ENCODE results near the gene SPATS1. TPM values are rescaled to one million over a fixed set of nuclear protein-coding genes. Genes with fewer than 3 reads are reported as not detected.

Gene SPATS1
- total RNA-seq, result not detected
- long read RNA-seq, result 0 reads

GRCh38 chr6:44342489-44342888 lies at the start of gene SPATS1:
Gene SPATS1, plus strand, starts transcription at chr6:44342650. Its CDS starts 446 bp downstream, at chr6:44343096.
- Histone ChIP-seq H3K36me3 (no peaks in the 10 kb centered on the region), H3K27ac (no peak within 1 kb of the TSS), H3K9me3 (no peaks in the 10 kb centered on the region), H3K4me3 (peak within 1 kb of the TSS; percentile 21), H3K27me3 (peaks cover 12% of the 10 kb centered on the region), H3K4me1 (peaks cover 8% of the 10 kb centered on the region)
- no peak for TF ChIP-seq CTCF (IDR thresholded peaks at IDR 0.05)
- ATAC-seq (peak; percentile 15), DNase-seq (no peak)
- intact Hi-C loops (cut with DNase I), result no loop called here

GRCh38 chr6:44292661-44293365 lies 49.6 kb upstream of the SPATS1 start:
- no peak overlapping the region for H3K4me3 ChIP-seq
- TF ChIP-seq CTCF (IDR thresholded peaks at IDR 0.05), result no peak
- intact Hi-C loops (cut with DNase I), result no loop called here
- H3K4me1 ChIP-seq, result peaks cover 9% of the 10 kb centered on the region
- H3K36me3 ChIP-seq, result no peaks in the 10 kb centered on the region
- peaks cover 90% of the 10 kb centered on the region for H3K27me3 ChIP-seq
- ATAC-seq (no peak), DNase-seq (no peak)
- no peak overlapping the region for H3K27ac ChIP-seq
- H3K9me3 ChIP-seq, result no peaks in the 10 kb centered on the region

GRCh38 chr6:44294832-44295791 lies 47.3 kb upstream of the SPATS1 start:
- no peak for TF ChIP-seq CTCF (IDR thresholded peaks at IDR 0.05)
- no peak overlapping the region for H3K4me3 ChIP-seq
- no peak overlapping the region for H3K27ac ChIP-seq
- peaks cover 10% of the 10 kb centered on the region for H3K4me1 ChIP-seq
- no peaks in the 10 kb centered on the region for H3K36me3 ChIP-seq
- peaks cover 77% of the 10 kb centered on the region for H3K27me3 ChIP-seq
- DNase-seq, result no peak
- H3K9me3 ChIP-seq, result no peaks in the 10 kb centered on the region
- ATAC-seq, result peak; percentile 8
- intact Hi-C loops (cut with DNase I), result no loop called here

- H3K27me3 ChIP-seq, result peaks cover 58% of the 10 kb centered on the region
- peaks cover 10% of the 10 kb centered on the region for H3K4me1 ChIP-seq
- no peak overlapping the region for H3K27ac ChIP-seq
- intact Hi-C loops (cut with DNase I), result no loop called here
- H3K4me3 ChIP-seq, result peak overlapping the region; percentile 46
- H3K36me3 ChIP-seq, result peaks cover 7% of the 10 kb centered on the region
- H3K9me3 ChIP-seq, result no peaks in the 10 kb centered on the region
- DNase-seq (no peak), ATAC-seq (peak; percentile 69)
- no peak for TF ChIP-seq CTCF (IDR thresholded peaks at IDR 0.05)
Measured at GRCh38 chr6:44297063-44298038, 45.1 kb upstream of the SPATS1 start.

Data from upper lobe of right lung (tissue), 1 donor.